Activated CD8-positive, alpha-beta memory T cell treated with anti-CD3 and anti-CD28 coated beads, Interleukin-2, amount 50 U/mL, for 1 hour (primary cell): ENCODE results near the gene HIVEP2.

ENCODE experiments used
- DNase-seq: peaks from one replicate; pipeline ENCODE4 v3.0.0-alpha.2; 2020; ENCODE audit errors: extremely low read depth

Gene HIVEP2

GRCh38 chr6:142732790-142733189, 212.2 kb downstream of the HIVEP2 start:
- no peak for DNase-seq

- no peak for DNase-seq
Observed at GRCh38 chr6:142731611-142732010, 213.4 kb downstream of the HIVEP2 start.

GRCh38 chr6:142729618-142730017, 215.4 kb downstream of the HIVEP2 start:
- DNase-seq = no peak

- DNase-seq = no peak
Observed at GRCh38 chr6:142728910-142729481, 216.0 kb downstream of the HIVEP2 start.

GRCh38 chr6:142728364-142728763, 216.6 kb downstream of the HIVEP2 start:
- no peak for DNase-seq

- DNase-seq = no peak
Observed at GRCh38 chr6:142726616-142727015, 218.4 kb downstream of the HIVEP2 start.

GRCh38 chr6:142725024-142725770, 219.8 kb downstream of the HIVEP2 start:
- no peak for DNase-seq

GRCh38 chr6:142722841-142723240, 222.1 kb downstream of the HIVEP2 start:
- DNase-seq = no peak

- no peak for DNase-seq
Observed at GRCh38 chr6:142722012-142722411, 223.0 kb downstream of the HIVEP2 start.

GRCh38 chr6:142721215-142721920, 223.6 kb downstream of the HIVEP2 start:
- no peak for DNase-seq

GRCh38 chr6:142718667-142719191, 226.2 kb downstream of the HIVEP2 start:
- DNase-seq = no peak

GRCh38 chr6:142716097-142716496, 228.9 kb downstream of the HIVEP2 start:
- DNase-seq = no peak

- DNase-seq = no peak
Observed at GRCh38 chr6:142714951-142715785, 229.8 kb downstream of the HIVEP2 start.

GRCh38 chr6:142713959-142714358, 231.0 kb downstream of the HIVEP2 start:
- DNase-seq = no peak

- no peak for DNase-seq
Observed at GRCh38 chr6:142712231-142712630, 232.7 kb downstream of the HIVEP2 start.

GRCh38 chr6:142708651-142709050, 236.3 kb downstream of the HIVEP2 start:
- no peak for DNase-seq

- DNase-seq = no peak
Observed at GRCh38 chr6:142707255-142707654, 237.7 kb downstream of the HIVEP2 start.

- DNase-seq = no peak
Observed at GRCh38 chr6:142706210-142706609, 238.8 kb downstream of the HIVEP2 start.

GRCh38 chr6:142705054-142705453, 239.9 kb downstream of the HIVEP2 start:
- DNase-seq = no peak

GRCh38 chr6:142702501-142703460, 242.2 kb downstream of the HIVEP2 start:
- no peak for DNase-seq
